Stromal cell of bone marrow (primary cell): ENCODE results near the gene SRL.

Experiments
- DNase-seq: peaks from one replicate; pipeline ENCODE4 v3.0.0-alpha.2; 2012; ENCODE audit warnings: low read depth

Gene SRL

GRCh38 chr16:4241928-4242283, at the start of gene SRL:
SRL (minus strand) TSS chr16:4242080; CDS start chr16:4242067, 13 bp downstream.
- DNase-seq, result no peak

DNA sequence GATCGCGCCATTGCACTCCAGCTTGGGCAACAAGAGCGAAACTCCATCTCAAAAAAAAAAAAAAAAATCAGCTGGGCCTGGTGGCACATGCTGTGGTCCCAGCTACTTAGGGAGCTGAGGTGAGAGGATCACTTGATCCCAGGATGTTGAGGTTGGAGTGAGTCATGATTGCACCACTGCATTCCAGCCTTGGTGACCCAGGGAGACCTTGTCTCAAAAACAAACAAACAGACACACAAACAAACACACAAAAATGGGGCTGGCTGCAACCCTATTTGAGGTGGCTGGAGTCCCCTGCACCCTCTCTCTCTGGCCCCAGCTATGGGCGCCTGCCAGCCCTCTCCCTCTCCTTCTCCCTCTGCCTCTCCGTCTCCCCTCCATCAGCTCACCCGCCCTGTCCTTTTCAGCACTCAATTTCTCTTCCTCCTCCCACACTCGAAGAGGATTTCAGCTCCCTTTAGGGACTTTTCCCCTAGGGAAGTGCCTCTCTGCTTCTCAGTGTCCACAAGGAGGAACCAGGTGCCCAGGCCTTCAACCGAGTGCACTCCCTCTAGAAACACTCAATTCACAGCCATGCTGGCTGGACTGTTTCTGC, 48.5 kb upstream of the SRL start:
- no peak for DNase-seq

DNA sequence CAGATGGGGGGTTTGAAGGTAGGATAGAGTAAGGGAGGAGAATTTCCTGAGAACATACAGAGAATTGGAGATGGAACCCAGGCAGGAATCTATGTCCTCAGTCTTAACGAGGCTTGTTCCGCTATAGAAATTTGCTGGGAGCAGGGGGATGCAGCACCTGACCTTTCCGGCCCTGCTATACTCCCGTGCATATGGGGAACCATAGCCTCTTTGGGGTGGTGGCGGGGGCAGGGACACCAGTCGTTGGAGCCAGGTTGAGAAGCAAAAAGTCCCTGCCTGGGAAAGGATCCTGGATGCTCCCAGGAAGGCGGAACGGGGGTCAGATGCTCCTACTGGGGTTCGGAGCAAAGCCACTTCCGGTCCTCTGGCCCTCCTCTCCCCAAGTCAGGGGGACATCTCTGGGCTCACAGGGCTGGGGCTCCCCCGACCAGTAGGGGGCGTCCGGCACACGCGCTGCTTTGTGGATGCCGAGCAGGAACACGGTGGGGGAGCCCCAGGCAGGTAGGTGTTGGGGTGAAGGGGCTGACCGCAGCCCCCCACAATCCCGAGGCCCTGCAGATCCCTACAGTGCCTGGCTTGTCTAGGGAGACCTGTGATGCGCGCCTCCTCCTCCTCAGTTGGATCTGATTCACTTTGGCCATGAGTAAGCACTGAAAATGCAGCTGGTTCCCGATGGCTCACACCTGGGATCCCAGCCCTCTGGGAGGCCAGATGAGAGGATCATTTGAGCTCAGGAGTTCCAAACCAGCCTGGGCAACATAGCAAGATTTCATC, 46.5 kb upstream of the SRL start:
- peak; percentile 25 for DNase-seq

- no peak for DNase-seq
Measured at GRCh38 chr16:4285167-4285566, 43.3 kb upstream of the SRL start.

GRCh38 chr16:4283939-4284338, 42.1 kb upstream of the SRL start:
- peak; percentile 48 for DNase-seq

DNA sequence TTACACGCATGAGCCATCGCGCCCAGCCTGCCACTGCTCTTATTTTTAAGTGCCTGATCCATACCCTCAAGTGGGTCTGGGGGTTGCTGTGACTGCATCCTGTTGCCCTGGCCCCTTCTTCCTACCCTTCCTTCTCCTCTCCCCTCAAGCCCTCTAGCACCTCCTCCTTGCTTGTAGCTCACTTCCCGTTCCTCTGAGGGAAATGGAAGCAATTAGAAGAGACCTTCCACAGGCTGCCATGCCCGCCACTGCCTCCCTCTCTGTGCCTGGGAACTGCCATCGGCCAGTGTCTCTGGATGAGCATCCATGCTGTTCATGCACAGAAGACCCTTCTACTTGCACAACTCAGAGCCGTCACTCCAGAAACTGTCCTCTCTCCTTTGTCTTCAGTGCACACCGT, 41.6 kb upstream of the SRL start:
- no peak for DNase-seq

GRCh38 chr16:4280625-4281024, 38.7 kb upstream of the SRL start:
- no peak for DNase-seq

GRCh38 chr16:4277987-4278513, 36.2 kb upstream of the SRL start:
- DNase-seq, result no peak

DNA sequence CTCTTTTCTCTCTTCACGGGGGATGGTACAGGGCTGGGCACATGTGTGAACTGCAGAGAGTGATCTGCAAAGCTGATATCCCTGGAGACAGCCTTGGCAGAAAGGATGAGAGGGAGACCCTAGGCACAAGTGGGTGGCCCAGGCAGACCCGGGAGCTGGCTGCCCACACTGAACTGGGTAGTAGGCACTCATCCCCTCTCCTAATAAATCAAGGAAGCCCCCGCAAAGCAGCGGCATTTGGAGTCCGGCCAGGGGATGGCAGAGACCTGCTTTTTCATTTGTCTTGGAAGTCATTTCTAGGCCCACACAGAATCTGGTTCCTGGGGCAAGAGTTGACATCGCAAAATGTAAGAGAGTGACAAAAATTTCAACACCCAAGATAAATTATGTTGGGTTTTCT, 34.0 kb upstream of the SRL start:
- no peak for DNase-seq

- DNase-seq, result no peak
Measured at GRCh38 chr16:4273858-4274311, 32.0 kb upstream of the SRL start.

GRCh38 chr16:4272114-4272956, 30.5 kb upstream of the SRL start:
- no peak for DNase-seq

GRCh38 chr16:4271176-4272113, 29.6 kb upstream of the SRL start:
- peak; percentile 85 for DNase-seq

- DNase-seq, result no peak
Measured at GRCh38 chr16:4270595-4270994, 28.7 kb upstream of the SRL start.

DNA sequence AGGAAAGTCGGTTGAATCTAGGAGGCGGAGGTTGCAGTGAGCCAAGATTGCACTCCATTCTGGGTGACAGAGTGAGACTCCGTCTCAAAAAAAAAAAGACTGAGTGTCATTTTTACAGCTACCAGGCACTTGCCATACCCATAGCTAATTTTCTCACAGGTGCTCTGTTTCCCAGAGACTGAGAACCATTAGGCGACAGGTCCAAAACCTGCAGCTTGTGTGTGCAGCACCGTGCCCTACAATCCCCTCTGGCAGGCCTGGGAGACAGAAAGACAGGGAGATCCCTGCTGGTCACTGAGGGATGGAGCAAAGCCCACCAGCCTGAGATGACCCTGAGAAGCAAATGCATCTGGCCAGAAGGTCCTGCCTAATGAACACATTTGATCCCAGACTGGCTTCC, 28.2 kb upstream of the SRL start:
- DNase-seq, result no peak

DNA sequence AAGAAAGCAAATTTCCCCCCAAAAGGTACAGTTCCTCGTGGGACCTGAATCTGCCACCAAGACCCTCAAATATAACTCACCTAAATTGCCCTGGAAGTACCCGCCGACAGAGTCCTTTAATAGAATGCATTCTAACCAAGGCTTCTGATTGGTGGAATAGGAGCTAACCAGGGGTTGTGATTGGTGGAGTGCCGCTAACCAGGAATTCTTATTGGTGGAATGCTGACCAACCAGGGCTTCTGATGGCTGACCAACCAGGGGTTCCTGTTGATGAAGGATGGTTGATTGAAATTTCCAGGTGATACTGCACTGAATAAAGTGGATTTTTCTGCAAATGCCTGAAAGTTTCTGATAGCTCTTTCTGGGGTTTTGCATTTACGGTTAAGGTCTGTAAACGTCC, 24.5 kb upstream of the SRL start:
- no peak for DNase-seq

- no peak for DNase-seq
Measured at GRCh38 chr16:4265676-4266075, 23.8 kb upstream of the SRL start.

DNA sequence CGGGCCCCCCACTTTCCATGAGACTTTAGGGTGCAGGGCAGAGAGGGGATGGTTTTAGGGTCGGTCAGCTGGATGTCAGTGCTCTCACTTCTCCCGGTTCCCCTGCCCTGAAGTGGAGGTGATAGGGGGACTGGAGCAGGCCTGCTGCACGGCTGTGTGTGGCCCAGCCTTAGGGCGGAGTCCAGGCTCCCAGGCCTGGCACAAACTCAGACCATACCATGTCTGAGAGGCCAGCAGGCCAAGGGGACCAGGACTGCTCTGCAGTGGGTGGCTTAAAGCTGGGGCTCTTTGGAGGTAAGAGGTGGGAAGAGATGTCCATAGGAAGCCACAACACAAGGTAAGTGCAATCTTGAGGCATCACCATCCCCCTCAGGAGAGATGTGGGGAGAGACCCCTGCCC, 22.7 kb upstream of the SRL start:
- DNase-seq, result no peak

GRCh38 chr16:4263504-4264436, 21.9 kb upstream of the SRL start:
- peak; percentile 82 for DNase-seq

DNA sequence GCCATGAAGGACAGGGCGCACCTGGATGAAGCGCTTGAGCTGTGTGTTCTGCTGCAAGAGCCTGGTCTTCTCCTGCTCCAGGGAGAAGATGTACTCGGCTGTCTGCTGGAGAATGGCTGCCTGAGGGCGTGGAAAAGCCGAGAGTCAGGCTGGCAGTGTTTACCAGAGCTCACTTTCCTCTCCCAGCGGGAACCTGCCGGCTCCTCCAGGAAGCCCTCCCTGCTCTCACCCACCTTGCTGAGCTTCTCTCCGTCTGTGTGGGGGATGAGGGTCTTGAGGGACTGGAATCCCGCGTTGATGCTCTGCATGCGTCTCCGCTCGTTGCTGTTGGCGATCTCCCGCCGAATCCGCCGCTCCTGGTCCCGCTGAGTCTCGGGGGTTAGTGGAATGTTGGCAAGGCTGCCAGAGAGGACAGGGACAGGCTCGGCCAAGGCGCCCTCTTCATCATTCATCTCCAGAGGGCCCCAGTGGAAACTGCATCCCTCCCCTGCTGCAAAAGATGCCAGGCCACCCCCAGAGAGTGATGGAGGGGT, 20.5 kb upstream of the SRL start:
- DNase-seq, result no peak

DNA sequence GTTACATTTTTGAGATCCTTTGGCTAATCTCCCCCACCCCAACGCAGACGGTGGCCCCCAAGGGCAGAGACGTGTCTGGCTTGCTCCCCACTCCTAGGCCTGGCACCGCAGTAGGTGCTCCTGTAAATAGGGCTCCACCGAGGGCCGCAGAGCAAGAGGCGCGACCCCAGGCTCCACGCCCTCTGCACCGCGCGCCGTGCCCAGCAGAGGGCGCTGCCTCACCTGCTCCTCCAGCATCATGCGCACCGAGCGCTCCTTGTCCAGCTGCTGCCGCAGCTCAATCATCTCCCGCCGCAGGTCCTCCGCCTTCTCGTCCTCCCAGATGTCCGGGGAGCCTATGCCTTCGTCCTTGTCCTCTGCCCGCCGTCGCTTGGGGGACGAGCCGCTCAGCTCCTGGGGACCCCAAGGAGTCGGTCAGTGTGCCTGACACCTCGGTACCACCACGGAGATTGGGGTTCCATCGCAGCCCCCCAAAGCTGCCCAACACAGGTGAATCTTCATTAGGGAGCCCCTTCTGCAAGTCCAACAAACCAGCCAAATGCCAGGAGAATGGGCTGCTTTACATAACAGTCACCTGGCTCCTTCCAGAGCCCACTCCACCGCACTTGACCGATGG, 19.8 kb upstream of the SRL start:
- DNase-seq, result no peak
